HuH-7 (cell line): ENCODE data around the gene PHF21B.
"Not testable (repeated sequence)": the region's sequence is repeated elsewhere in the genome, so short reads cannot be mapped to it uniquely, and the experiment has no call there.

Experiments used
- DNase-seq: peaks from one replicate; pipeline ENCODE4 v3.0.0; 2011; ENCODE audit warnings: low spot score

PHF21B gene

GRCh38 chr22:45009606-45010531, at the start of gene PHF21B:
TSS of gene PHF21B (minus strand) at chr22:45010005. CDS start at chr22:45009549, 456 bp downstream.
- peak; percentile 58 for DNase-seq

DNA sequence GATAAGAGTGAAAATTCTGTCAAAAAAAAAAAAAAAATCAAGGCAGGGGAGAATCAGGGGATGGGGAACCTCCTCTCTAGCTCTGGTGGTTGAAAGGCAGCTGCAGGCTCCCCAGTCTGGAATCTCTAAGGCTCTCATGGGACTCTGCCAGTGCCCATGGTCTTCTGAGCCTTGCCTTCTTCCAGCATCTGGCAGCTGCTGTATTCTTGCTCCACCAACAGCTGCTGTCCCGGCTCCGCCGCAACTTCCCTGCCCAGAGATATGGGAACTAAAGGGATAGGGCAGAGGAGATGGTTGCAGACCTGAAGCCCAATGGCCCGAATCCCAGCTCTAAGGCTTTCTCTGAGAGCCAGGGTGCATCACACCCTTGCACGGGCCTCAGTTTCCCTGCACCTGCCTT, 49.5 kb upstream of the PHF21B start:
- no peak for DNase-seq

DNA sequence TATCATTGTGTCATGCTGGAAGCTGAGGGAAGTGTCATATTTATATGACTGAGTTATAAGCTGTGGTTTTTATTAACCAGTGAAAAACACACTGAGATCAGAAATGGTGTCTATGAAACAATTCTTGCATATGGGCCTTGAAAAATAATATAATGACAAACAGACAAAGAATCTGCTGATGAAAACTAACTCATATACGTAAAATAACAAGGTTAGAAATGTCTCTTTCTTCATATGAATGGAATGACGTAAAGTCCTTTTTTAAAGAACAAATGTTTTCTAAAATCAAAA, 48.8 kb upstream of the PHF21B start:
- no peak for DNase-seq

- no peak for DNase-seq
Measured at GRCh38 chr22:45055936-45056335, 46.1 kb upstream of the PHF21B start.

DNA sequence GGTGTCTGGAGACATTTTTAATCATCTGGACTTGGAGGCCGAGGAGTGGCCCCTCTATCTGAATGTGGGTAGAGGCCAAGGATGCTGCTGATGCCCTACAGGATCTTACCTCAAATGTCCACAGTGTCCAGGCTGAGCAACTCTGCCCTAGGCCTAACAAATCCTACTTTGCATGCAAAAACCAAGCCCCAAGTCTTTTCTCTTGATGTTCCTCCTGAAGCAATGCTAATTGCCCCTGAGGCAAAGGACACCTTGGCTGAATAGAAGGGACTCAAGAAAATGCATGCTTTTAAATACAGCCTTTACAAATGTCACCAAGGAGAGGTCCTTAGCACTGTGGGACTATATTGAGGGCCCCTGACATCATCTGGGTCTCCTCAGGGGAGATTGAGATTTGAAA, 43.8 kb upstream of the PHF21B start:
- DNase-seq, result no peak

DNA sequence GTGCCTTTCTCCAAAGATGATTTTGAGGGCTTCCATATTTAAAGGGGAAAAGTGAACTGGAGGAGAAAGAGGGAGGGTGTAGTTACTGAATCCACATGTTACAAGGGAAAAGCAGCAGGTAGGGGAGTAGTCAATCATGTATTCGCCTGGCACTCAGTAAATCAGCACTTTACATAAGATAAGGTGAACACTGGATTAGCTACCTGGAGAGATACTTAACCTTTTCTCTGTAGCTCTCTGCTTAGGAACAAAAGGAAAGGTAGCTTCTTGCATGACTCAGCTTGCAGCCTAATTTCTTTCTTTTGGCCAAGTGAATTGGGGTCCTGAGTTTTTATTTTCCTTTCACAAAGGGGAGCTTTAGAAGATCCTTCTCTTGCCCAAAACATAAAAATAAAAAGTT, 43.3 kb upstream of the PHF21B start:
- no peak for DNase-seq

DNA sequence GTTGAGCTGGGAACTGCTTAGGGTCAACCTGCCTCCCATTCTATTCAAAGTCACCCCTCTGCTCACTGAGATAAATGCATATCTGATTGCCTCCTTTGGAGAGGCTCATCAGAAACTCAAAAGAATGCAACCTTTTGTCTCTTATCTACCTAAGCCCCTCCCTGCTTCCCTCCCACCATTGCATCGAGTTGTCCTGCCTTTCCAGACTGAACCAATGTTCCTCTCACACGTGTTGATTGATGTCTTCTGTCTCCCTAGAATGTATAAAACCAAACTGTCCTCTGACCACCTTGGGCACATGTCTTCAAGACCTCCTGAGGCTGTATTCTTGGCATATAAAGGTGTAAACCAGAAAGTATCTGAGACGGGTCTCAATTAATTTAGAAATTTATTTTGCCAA, 42.9 kb upstream of the PHF21B start:
- not testable (repeated sequence) for DNase-seq

GRCh38 chr22:45051946-45052345, 42.1 kb upstream of the PHF21B start:
- DNase-seq, result no peak

DNA sequence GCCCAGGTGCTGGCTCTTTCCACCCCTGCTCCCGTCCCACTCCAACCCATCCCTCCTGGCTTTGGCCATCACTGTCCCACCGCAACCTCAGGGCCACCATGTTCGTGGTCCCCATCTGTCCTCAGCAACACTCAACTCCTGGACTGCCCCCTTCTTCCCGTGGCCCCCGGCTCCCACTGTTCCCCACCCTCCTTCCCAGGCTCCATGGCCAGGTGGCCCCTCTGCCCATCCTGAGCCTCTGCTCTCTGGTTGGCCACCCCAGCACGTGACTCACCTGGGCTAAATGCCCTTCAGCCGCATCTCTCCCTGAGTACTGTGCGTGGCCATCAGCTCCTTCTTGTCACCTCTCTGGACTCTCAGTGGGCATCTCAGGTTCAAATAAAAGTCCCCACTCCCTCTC, 41.6 kb upstream of the PHF21B start:
- DNase-seq, result no peak

GRCh38 chr22:45047260-45047659, 37.5 kb upstream of the PHF21B start:
- DNase-seq, result no peak

DNA sequence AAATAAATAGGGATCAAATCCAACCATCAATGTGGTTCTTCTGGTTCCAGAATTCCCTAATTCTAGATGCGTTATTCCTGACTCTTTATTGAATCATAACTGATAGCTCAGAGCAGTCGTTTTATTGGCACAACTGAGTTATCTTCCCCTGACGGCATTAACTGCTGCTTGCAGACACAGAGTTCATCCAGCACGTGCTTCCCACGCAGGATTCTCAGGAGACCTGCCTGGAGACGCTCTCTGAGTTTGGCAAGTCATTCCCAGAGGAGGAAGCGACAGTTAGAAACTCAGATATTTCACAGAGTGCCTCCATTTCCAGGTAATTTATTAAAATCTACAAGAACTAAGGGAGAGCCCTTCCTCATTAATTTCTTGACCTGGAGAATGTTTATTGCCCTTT, 35.4 kb upstream of the PHF21B start:
- DNase-seq, result no peak

DNA sequence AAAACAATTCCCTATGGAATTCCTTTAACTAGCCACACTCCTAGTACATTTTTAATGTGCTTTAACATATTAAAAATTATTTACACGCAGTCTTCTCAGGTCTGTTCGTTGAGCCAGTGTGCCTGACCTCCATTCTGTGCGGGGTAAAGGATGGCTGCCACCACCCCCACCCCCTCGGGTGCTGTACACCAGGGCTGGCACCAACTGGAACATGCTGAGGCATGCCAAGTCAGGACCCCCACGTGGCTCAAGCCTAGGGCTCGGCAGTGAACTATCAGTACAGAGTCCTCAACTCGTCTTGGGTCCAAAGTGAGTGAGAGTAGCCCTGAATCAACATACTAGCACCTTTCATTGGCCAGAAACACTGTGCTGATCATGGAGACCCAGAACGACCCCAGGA, 32.5 kb upstream of the PHF21B start:
- DNase-seq, result no peak

DNA sequence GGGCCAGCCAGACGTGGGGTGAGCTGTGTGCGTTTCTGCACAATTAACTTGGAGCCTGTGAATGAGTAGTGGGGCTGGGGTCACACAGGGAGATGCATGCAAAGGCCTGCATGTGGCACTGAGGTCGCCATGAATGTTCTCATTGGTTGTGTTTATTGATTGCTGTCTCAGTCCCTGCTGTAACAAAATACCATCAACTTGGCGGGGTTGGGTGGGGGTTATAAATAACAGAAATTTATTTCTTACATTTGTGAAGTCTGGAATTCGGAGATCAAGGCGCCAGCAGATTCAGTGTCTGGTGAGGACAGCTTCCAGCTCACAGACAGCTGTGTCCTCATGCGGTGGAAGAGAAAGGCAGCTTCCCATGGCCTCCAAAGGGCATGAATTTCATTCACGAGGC, 29.3 kb upstream of the PHF21B start:
- no peak for DNase-seq

GRCh38 chr22:45036154-45036553, 26.3 kb upstream of the PHF21B start:
- no peak for DNase-seq

DNA sequence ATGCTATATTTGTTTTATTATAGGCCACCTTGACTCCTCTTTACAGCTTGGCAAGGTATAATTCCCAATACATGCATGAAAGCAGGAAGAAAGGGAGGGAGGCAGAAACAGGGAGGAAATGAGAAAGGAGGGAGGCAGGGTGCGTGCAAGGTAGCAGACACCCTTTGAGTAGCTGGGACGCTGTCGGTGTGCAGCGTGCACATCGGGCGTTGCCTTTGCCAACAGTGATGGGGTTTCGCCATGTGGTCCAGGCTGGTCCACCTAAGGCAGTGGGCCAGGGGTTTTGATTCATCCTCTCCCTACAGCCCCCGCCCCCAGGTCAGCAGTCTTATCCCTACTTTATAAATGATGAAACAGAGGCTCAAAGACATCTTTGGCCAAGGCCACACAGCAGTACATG, 25.0 kb upstream of the PHF21B start:
- DNase-seq, result no peak

GRCh38 chr22:45034156-45034555, 24.4 kb upstream of the PHF21B start:
- no peak for DNase-seq

DNA sequence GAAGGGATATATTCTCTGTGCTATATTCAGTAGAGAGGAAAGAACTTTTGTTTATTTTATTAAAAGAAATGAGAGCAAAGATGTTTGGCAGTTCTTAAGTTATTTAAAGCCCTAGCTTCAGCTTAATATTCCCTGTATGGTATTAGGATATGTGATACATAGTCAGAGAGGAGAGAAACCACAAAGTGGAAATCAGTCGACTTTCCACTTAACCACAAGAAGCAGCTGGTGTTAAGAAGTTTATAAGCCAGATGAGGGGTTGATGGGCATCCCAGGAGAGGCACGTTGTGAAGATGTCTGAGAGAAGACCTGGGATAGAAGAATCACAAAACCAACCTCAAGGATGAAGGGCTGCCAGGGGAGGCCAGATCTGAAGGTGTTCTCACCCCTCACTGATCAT, 23.3 kb upstream of the PHF21B start:
- no peak for DNase-seq

GRCh38 chr22:45031629-45032403, 22.0 kb upstream of the PHF21B start:
- DNase-seq, result no peak

DNA sequence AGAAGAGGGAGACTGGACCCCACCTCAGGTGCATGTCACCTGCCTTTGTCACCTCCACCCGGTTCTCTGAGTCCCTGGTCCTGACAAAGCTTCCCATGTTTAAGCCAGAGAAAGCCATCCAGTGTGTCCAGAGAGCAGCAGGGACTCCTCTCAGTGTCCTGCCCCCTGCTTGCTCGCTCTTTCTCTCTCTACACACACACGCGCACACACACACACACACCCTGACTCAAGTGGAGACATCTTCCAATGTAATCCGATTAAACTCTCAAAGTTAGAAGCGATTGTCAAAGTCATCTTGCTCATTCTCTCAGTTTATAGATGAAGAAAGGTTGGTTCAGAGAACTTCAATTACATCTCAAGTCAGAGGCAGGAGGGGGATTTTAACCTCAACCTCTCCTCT, 19.7 kb upstream of the PHF21B start:
- DNase-seq, result no peak

GRCh38 chr22:45026511-45026910, 16.7 kb upstream of the PHF21B start:
- DNase-seq, result no peak

DNA sequence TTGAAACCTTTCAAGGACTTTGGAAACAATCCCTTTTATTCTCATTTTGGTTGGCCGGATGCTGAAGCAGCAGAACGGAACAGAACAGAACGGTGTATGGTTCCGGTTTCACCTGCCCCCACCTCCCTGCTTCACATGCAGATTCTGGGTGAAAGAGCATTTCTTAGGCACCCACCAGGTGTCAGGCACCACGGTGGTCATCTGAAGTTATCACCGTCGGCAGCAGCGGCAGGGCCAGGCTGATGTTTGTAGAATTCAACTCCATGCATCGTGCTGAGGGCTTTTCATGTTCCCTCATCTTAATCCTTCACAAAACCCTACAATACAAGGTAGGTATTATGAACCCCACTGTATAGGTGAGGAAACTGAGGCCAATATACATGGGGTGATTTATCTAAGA, 13.6 kb upstream of the PHF21B start:
- no peak for DNase-seq

- DNase-seq, result no peak
Measured at GRCh38 chr22:45019861-45020655, 10.3 kb upstream of the PHF21B start.

DNA sequence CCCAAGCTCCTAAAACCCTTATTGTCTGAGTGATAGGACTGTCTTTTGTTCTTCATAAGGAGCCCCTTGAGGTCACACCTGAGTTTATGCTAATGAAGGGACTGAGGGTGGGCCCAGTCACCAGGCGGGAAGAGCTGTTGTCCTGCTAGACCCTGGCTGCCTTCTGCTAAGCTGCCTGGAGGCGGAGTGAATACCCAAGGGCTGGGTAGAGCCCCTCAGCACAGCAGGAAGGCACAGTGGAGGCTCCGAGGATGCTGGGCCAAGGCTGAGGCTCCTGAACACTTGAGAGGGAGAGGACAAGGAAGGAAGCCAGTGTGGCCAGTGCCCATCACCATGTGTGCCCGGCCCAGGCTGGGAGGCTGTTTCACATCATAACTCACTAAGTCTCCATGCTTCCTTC, 4.8 kb upstream of the PHF21B start:
- DNase-seq, result no peak
